OCI-LY1 (cell line): ENCODE data around the gene OXLD1.

Experiments used
- H2AFZ ChIP-seq: fragments of 200-600 bp; sonication (generic), shearing (Covaris generic); 2 replicates; pipeline ENCODE4 v1.6.0; 2014; ENCODE audit warnings: antibody characterized with exemption, mild to moderate bottlenecking, low read length
- H3F3A ChIP-seq: fragments of 200-600 bp; sonication (generic), shearing (Covaris generic); 2 replicates; pipeline ENCODE4 v1.6.0; 2014; ENCODE audit warnings: mild to moderate bottlenecking, antibody characterized with exemption, low read length, moderate library complexity; ENCODE audit not compliant: insufficient read depth
- H3K27ac ChIP-seq: fragments of 200-600 bp; sonication (generic); 2 replicates; pipeline ENCODE4 v1.5.1; 2014; ENCODE audit warnings: low read length, mixed run types, mild to moderate bottlenecking, low read depth; ENCODE audit not compliant: poor library complexity, severe bottlenecking
- H3K27me3 ChIP-seq: fragments of 200-600 bp; sonication (generic); 2 replicates; pipeline ENCODE4 v1.6.0; 2014; ENCODE audit warnings: antibody characterized with exemption, mild to moderate bottlenecking, low read length, moderate library complexity; ENCODE audit not compliant: insufficient read depth
- H3K36me3 ChIP-seq: fragments of 200-600 bp; sonication (generic); 2 replicates; pipeline ENCODE4 v1.6.1; 2014; ENCODE audit warnings: mild to moderate bottlenecking, antibody characterized with exemption, low read length, moderate library complexity, mixed read lengths; ENCODE audit not compliant: insufficient read depth
- H3K4me1 ChIP-seq: fragments of 200-600 bp; sonication (generic); 2 replicates; pipeline ENCODE4 v1.5.1; 2014; ENCODE audit warnings: mild to moderate bottlenecking, low read length, moderate library complexity; ENCODE audit not compliant: insufficient read depth, severe bottlenecking
- H3K4me2 ChIP-seq: fragments of 200-600 bp; sonication (generic), shearing (Covaris generic); 2 replicates; pipeline ENCODE4 v1.6.1; 2014; ENCODE audit warnings: low read length
- H3K4me3 ChIP-seq: fragments of 200-600 bp; sonication (generic); 2 replicates; pipeline ENCODE4 v1.5.1; 2014; ENCODE audit warnings: low read length, low read depth, mild to moderate bottlenecking, mixed read lengths; ENCODE audit not compliant: poor library complexity, severe bottlenecking
- H3K79me2 ChIP-seq: fragments of 200-600 bp; shearing (Covaris generic); 2 replicates; pipeline ENCODE4 v1.6.1; 2016; ENCODE audit warnings: mixed run types, low read length, mixed read lengths; ENCODE audit not compliant: insufficient read depth
- H3K9ac ChIP-seq: fragments of 200-600 bp; sonication (generic), shearing (Covaris generic); 2 replicates; pipeline ENCODE4 v1.6.1; 2014; ENCODE audit warnings: mild to moderate bottlenecking, low read length, mixed read lengths
- H3K9me2 ChIP-seq: fragments of 200-600 bp; sonication (generic), shearing (Covaris generic); 2 replicates; pipeline ENCODE4 v1.6.1; 2014; ENCODE audit warnings: low read depth, mild to moderate bottlenecking, low read length, mixed read lengths
- H3K9me3 ChIP-seq: fragments of 200-600 bp; shearing (Covaris generic); 2 replicates; pipeline ENCODE4 v1.6.1; 2014; ENCODE audit warnings: low read length, mixed read lengths
- H4K20me1 ChIP-seq: fragments of 200-600 bp; sonication (generic), shearing (Covaris generic); 2 replicates; pipeline ENCODE4 v1.6.0; 2016; ENCODE audit warnings: mild to moderate bottlenecking, low read length; ENCODE audit not compliant: insufficient read depth
- EZH2 ChIP-seq: fragments of 200-600 bp; sonication (generic), shearing (Covaris generic); IDR thresholded peaks from 2 replicates; pipeline ENCODE4 v1.8.0; 2017; ENCODE audit warnings: borderline replicate concordance, mixed run types, mild to moderate bottlenecking, antibody characterized with exemption, low read length, moderate library complexity, mixed read lengths
- TF ChIP-seq, protein P1 (sequence below): fragments of 200-600 bp; sonication (generic), shearing (Covaris generic); IDR thresholded peaks from 2 replicates; pipeline ENCODE4 v1.5.1; 2017; ENCODE audit warnings: mild to moderate bottlenecking, antibody characterized with exemption, low read length, moderate library complexity, mixed read lengths

Gene OXLD1

DNA sequence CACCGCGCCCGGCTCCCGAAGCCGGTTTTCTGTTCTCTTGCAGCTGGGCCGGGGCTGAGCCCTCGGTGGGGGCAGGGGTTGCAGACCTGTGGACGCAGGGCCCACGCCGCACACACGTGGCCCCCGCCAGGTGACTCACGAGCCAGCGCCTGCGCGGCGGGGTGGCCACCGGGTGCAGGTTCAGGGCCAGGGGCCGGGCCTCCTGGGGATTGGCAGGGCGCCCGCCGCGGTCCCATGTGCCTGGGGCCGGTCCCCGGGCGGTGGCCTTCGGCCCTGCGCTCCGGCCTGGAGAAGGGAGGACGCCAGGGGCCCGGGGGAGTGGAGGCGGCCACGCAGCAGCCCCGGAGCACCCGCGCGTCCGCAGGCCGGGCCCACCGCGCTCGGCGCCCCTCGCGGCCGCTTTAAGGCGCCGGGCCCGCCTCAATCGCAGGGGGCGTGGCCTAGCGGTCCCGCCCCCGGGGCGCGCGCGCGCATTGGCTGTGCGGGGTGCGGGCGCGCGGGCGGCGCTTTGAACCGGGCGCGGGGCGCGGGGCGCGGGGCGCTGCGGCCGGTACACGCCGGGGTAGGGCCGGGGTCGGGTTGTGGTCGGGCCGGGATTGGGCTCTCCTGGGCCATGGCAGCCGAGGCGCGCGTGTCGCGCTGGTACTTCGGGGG lies 45.5 kb upstream of the OXLD1 start, which contains the start of gene SLC25A10:
SLC25A10 (plus strand) TSS at position 471 of the 654 bp plus-strand sequence; CDS start at position 614, 143 bp downstream.
- Histone ChIP-seq H3K9ac (peak within 1 kb of the TSS; percentile 75), H3K4me2 (peak within 1 kb of the TSS; percentile 96), H3K27me3 (no peaks in the 10 kb centered on the region), H3K9me2 (no peaks in the 10 kb centered on the region), H4K20me1 (no peaks in the 10 kb centered on the region), H3K9me3 (no peaks in the 10 kb centered on the region), H2AFZ (no peak within 1 kb of the TSS), H3K4me1 (peaks cover 36% of the 10 kb centered on the region), H3K4me3 (peak within 1 kb of the TSS; percentile 92), H3K27ac (peak within 1 kb of the TSS; percentile 73), H3F3A (0 out of 2 replicates have a peak, but pooled peaks cover 4% of the 10 kb centered on the region), H3K36me3 (peaks cover 20% of the 10 kb centered on the region), H3K79me2 (no peaks in the 10 kb centered on the region)
- no peak for TF ChIP-seq EZH2
- TF ChIP-seq, protein P1, sequence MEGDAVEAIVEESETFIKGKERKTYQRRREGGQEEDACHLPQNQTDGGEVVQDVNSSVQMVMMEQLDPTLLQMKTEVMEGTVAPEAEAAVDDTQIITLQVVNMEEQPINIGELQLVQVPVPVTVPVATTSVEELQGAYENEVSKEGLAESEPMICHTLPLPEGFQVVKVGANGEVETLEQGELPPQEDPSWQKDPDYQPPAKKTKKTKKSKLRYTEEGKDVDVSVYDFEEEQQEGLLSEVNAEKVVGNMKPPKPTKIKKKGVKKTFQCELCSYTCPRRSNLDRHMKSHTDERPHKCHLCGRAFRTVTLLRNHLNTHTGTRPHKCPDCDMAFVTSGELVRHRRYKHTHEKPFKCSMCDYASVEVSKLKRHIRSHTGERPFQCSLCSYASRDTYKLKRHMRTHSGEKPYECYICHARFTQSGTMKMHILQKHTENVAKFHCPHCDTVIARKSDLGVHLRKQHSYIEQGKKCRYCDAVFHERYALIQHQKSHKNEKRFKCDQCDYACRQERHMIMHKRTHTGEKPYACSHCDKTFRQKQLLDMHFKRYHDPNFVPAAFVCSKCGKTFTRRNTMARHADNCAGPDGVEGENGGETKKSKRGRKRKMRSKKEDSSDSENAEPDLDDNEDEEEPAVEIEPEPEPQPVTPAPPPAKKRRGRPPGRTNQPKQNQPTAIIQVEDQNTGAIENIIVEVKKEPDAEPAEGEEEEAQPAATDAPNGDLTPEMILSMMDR, result no peak

DNA sequence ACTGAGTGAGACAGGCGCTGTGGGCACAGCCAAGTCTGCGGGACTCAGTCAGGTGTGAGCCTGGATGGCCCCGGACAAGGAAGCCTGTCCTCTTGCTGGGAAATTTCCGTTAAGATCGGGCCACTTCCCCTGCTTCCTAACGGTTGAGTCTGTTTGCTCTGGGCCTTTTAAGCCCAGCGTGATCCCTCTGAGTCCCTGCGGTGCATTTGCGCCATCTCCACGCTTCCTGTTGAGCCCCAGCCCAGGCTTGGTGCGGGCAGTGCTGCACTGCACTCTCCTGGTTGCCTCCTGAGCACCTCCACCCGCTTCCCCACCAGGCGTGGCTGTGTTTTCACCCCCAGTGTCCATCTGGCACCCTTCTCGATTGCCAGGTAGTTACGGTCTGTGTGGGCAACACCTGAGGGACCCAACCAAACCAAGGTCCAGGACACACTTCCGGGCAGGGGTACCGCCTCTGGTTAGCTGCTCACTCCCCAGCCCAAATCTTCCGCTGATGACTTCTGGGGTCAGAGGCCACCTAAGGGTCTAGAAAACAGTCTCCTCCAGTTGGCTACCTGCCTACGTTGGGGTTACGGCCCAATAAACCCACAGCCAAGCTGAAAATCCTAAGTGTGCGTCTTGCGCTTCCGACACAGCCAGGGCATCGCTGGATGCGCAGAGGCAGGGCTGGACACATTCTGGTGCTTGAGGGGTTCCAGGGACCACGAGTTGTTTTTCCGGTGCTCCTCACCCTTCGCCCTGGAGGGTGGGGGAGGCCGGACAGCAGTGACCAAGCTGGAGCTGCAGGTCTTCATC lies 44.3 kb upstream of the OXLD1 start:
- H3K9me3 ChIP-seq, result no peaks in the 10 kb centered on the region
- peak overlapping the region; percentile 73 for H3K27ac ChIP-seq
- peak overlapping the region; percentile 92 for H3K4me3 ChIP-seq
- peak overlapping the region; percentile 92 for H3K4me2 ChIP-seq
- H3K27me3 ChIP-seq, result no peaks in the 10 kb centered on the region
- H4K20me1 ChIP-seq, result no peaks in the 10 kb centered on the region
- no peak for TF ChIP-seq EZH2
- TF ChIP-seq, protein P1, result no peak
- H3K9me2 ChIP-seq, result no peaks in the 10 kb centered on the region
- H3K79me2 ChIP-seq, result no peaks in the 10 kb centered on the region
- peak overlapping the region; percentile 73; the same call in 1 of the 2 replicates for H3K9ac ChIP-seq
- H3K36me3 ChIP-seq, result peaks cover 32% of the 10 kb centered on the region
- H3F3A ChIP-seq, result 0 out of 2 replicates have a peak, but pooled peaks cover 4% of the 10 kb centered on the region
- H2AFZ ChIP-seq, result no peak overlapping the region
- H3K4me1 ChIP-seq, result peaks cover 36% of the 10 kb centered on the region

DNA sequence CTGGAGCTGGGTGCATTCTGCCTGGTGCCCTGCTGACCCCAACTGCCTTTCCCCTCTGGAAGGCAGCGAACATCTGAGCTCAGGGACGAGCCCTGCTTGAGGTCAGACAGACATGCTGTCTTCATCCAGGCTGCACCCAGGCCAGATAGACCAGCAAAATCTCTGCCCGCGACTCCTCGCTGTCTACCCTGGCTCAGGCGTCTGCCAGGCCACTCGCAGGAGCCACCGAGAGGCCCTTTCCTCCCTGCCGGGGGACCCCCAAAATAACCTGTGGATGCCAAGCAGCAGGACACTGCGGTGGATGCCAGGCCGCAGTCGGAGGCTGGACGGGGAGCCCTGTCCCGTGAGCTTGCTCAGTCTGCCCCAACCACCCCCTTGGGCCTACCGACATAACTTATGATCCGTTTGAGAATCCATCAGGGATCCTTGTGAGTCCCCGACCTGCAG lies 42.4 kb upstream of the OXLD1 start:
- Histone ChIP-seq H3K27ac (no peak overlapping the region), H3K4me3 (no peak overlapping the region), H2AFZ (no peak overlapping the region), H3K36me3 (peaks cover 48% of the 10 kb centered on the region), H3K9me2 (no peaks in the 10 kb centered on the region), H3K79me2 (peaks cover 7% of the 10 kb centered on the region), H3K4me1 (peaks cover 43% of the 10 kb centered on the region), H3K9ac (no peak overlapping the region), H4K20me1 (no peaks in the 10 kb centered on the region), H3K9me3 (no peaks in the 10 kb centered on the region), H3K4me2 (no peak overlapping the region), H3F3A (0 out of 2 replicates have a peak, but pooled peaks cover 4% of the 10 kb centered on the region), H3K27me3 (no peaks in the 10 kb centered on the region)
- no peak for TF ChIP-seq EZH2
